Fibroblast of lung (primary cell): ENCODE results near the gene RELA.

Source experiments
- CTCF ChIP-seq, 2 donors: IDR thresholded peaks in 1 of 2; conservative IDR thresholded peaks in 1 of 2; 1 replicate in 1 of 2; 2 replicates in 1 of 2; pipeline ENCODE4 v1.5.1; 2011 to 2012; ENCODE audit warnings: low read length in 2 of 2, control low read depth in 1 of 2, inconsistent platforms in 1 of 2, low read depth in 1 of 2, mild to moderate bottlenecking in 1 of 2
- EZH2 ChIP-seq: IDR thresholded peaks from 2 replicates; pipeline ENCODE4 v1.5.1; 2012; ENCODE audit warnings: low read length, control low read depth, mild to moderate bottlenecking; ENCODE audit errors: missing control alignments

- TF ChIP-seq CTCF (conservative IDR thresholded peaks at IDR 0.05 in 1 of 2, IDR thresholded peaks at IDR 0.05 in 1 of 2; ENCODE audit: low read depth in 1 of 2, low read length in 2 of 2) (no peak), EZH2 (no peak)
These were observed 32.9 kb upstream of the RELA start for GRCh38 chr11:65695459-65696241.
